ENCODE measurements around the gene ARHGAP26.

Gene ARHGAP26

DNA sequence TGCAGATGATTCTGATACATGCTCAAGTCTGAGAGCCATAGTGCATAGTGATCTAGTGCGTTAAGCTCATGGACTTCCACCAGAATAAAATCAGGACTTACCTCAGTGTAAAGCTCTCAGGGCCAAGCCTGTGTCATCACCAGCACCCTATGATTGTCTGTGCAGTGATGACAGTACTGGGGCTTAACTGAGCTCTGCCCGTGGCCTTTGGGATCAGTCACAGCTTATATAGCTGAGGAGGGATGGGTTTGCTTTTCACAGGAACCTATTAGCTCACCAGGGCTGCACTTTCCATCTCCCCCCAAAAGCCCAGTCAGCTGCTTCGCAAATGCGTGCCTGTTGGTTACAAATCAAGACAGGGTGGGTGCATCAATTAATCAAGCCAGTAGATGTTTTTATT, 386.4 kb downstream of the ARHGAP26 start:
- no peak for DNase-seq (ENCODE audit: low read depth in 2 of 2)

DNA sequence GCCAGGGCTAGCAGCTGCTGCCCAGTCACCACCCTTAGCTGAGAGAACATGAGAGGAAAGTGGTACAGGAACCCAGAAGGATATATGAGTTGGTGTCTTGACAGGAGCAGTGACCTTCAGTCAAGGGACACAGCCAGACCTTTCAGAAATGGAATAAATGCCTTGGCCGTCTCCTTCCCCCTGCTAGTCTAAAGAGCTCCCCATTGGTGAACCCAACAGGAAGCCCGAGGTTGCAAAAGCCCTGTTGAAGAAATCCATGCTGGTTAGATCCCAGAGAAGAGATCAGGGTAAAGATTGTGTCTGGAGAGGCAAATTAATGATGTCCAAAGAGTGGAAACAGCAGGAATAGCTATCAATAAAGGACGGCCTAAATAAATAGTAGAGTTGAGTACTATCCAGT, 388.9 kb downstream of the ARHGAP26 start:
- DNase-seq (ENCODE audit: low read depth in 2 of 2): no peak

DNA sequence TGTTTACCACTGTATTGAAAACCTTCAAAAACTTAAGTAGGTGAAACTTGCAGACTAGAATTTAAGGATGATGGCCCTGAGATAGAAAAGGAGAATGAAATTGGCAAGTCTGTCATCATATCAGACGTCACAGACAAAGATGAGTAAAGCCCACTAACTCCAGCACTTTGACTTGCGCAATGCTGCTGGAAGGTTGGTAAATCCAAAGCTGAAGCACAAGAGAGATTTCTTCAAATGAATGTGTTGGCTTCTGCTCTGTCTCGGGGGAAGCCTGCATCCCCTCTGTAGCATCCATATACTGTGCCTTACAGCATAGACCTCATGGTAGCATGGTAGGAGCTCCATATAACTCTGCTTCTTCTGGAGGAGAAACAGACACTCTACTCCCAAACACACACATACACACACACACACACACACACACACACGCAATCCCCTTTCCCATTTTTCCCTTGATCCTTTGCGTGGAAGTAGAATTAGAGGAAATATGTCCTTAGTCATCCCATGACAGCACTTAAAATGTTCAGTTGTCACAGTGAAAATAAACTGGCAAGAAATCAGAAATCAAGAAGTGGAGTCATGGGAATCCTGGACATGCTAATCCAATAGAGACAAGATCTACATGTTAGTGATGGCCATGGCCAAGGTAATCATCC, 391.8 kb downstream of the ARHGAP26 start:
- no peak for DNase-seq (ENCODE audit: low read depth in 2 of 2)

DNA sequence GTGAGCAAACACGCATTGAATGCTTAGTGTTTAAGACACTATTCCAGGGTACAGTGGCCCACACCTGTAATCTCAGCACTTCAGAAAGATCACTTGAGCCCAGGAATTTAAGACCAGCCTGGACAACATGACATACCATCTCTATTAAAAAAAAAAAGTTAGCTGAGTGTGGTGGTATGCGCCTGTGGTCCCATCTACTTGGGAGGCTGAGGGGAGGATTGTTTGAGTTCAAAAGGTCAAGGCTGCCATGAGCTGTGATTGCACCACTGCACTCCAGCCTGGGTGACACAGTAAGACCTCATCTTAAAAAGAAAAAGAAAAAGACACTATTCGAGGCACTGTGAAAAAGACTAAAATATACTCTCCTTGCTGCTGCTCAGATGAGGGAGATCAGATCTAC, 392.6 kb downstream of the ARHGAP26 start:
- DNase-seq (ENCODE audit: low read depth in 2 of 2): no peak

DNA sequence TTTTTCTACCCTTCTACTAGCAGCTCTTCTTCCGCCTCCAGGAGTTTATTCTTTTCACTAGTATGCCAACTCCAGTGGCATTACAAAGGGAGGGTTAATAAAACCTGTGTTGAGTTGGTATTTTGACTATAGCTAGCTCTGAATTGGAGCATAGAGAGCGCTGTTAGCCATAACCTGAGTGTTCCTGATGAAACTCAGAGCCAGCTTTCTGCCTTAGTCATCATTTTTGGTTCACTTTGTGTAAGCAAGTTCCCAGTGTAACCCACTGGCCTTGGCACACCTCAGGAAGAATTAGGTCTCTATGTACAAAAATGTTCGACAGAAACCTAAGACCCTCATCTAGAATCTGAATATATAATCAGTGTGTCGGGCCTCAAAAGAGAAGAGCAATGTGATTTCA, 394.4 kb downstream of the ARHGAP26 start:
- DNase-seq (ENCODE audit: low read depth in 2 of 2): no peak

DNA sequence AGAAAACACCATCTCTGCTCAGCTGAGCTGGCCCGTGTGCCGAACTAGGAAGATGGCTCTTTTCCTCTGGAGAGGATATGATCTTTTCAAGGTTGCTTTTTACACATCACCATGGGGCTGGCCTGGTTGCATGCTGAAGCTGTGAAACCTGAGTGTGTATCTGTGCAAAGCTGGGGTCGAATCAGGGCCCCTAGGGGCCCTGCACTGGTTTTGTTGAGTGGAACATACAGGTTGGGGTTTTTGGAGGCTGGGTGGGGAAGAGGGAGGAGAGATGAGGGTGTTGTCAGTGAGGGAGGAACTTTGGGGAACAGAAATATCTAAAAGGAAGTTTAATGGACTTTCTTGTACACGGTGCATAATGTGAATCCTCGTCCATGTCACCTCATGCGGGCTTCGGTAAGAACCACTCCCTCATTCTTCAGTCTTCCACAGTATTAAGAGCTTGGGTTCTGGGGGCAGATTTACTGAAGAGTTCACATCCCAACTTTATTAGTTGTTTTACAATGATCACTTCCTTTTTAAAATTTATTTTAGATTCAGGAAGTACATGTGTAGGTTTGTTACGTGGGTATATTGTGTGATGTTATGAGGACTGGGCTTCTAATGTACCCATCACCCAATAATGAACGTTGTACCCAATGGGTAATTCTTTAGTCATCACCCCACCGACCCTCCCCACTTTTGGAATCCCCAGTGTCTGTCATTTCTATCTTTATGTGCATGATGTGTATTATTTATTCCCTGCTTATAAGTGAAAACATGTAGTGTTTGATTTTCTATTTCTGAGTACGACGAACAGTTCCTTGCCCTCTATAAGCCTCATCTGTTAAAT, 395.1 kb downstream of the ARHGAP26 start:
- no peak for DNase-seq (ENCODE audit: low read depth in 2 of 2)

GRCh38 chr5:143166090-143166489, 395.9 kb downstream of the ARHGAP26 start:
- no peak for DNase-seq (ENCODE audit: low read depth in 2 of 2)

- no peak for DNase-seq (ENCODE audit: low read depth in 2 of 2)
Observed at GRCh38 chr5:143166661-143167420, 396.7 kb downstream of the ARHGAP26 start.

DNA sequence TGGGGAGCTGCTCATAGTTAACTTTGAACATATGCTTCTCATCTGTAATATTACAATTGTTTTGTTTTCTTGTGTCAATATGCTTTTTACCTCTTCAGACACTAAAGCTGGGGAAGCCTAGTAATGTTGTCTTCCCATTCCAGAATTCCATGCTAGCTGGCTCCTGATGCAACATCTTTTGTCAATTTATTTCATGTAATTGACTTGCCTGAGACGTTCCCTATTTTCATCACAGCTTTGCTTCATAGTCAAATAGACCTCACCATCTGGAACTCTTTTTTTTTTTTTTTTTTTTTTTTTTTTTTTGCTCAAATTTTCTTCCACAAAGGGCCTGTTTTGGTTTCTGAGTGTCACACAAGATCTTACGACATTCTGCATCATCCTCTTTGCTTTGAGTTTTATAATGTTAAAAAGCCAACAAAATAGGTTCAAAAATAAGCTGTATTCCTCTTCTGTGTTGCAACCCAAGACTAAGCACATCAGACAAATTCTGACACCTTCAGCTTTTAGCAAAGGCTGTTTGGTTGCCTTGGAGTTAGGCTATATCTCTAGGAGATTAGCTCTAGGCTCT, 398.1 kb downstream of the ARHGAP26 start:
- no peak for DNase-seq (ENCODE audit: low read depth in 2 of 2)

DNA sequence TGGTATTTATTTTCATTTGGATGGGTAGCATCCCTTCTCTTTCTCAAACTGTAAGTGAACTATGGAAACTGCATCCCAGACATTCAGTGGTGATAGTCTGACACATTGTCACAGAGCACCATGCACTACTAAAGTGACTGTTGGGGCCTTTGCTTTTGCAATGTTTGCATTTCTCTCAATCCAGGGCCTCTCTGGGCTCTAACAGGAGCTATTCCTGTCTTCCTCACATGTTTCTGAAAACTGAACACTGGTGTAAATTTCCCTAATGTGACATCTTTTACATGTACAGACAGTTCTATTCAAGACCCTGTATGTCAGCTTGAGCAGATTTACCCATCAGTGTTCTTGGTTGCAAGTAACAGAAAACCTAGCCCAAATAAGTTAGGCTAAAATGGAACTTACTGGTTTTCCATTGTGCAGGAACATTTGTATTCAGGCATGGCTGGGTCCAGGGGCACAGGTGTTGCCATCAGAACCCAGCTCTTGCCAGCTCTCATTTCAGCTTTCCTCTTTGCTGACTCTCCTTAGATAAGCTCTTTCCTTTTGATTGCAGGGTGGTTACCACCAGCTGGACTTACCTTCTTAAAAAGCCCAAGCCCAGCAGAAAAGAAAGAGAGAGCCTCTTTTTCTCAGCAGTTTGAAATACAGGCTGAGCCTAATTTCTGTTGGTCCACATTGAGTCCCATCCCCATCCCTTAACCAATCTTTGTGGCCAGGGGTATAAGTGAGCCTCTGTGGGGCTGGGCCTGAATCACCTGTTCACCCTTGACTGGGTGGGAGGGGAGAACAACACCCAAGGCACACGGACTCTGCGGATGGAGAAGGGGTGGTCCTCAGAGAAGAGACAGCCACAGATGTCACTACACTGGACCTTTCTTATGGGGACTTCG, 399.0 kb downstream of the ARHGAP26 start:
- DNase-seq (ENCODE audit: low read depth in 2 of 2): no peak

DNA sequence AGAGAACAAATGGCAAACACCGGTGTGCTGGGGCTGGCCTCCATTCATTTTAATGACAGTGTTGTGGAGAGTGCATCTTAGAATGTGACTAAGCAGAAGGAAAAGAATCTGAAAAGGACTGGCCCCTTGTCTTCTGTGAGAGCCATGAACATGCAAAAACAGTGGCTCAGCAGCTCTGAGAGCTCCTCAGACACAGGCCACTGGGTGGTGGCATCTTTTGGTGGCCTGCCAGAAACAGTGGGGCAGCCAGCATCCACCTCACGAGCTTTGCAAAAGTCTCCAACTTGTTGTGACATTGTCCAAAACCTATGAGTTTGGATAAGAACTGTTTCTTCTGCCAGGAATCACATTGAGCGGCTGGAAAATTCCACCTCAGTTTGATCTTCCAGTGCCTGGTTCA, 399.9 kb downstream of the ARHGAP26 start:
- DNase-seq (ENCODE audit: low read depth in 2 of 2): no peak

- DNase-seq (ENCODE audit: low read depth in 2 of 2): no peak
Observed at GRCh38 chr5:143170977-143171376, 400.8 kb downstream of the ARHGAP26 start.

GRCh38 chr5:143172739-143173138, 402.6 kb downstream of the ARHGAP26 start:
- no peak for DNase-seq (ENCODE audit: low read depth in 2 of 2)

- no peak for DNase-seq (ENCODE audit: low read depth in 2 of 2)
Observed at GRCh38 chr5:143173139-143173889, 403.1 kb downstream of the ARHGAP26 start.

- no peak for DNase-seq (ENCODE audit: low read depth in 2 of 2)
Observed at GRCh38 chr5:143174714-143175398, 404.7 kb downstream of the ARHGAP26 start.

- DNase-seq (ENCODE audit: low read depth in 2 of 2): no peak
Observed at GRCh38 chr5:143176048-143176447, 405.9 kb downstream of the ARHGAP26 start.

- no peak for DNase-seq (ENCODE audit: low read depth in 2 of 2)
Observed at GRCh38 chr5:143177263-143177983, 407.2 kb downstream of the ARHGAP26 start.

- DNase-seq (ENCODE audit: low read depth in 2 of 2): no peak
Observed at GRCh38 chr5:143179126-143179740, 409.1 kb downstream of the ARHGAP26 start.

DNA sequence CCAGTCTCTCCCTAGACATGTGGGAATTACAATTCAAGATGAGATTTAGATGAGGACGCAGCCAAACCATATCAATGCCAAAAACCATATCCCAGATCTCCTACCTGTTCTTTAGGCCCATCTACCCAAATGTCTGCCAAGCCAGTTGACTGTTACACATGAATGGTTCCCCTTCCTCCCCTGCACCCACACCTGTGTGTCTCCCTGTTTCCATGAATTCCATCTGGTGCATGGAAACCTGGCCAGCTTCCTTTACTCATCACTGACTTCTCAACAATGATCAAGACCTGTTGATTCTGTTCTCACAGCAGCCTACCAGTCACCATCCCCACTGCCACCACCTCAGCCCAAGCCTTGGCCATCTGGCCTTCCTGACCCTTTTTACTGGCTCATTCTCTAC, 410.6 kb downstream of the ARHGAP26 start:
- no peak for DNase-seq (ENCODE audit: low read depth in 2 of 2)
